ENCODE data around the gene CELF2. TPM values are rescaled to one million over a fixed set of nuclear protein-coding genes. Genes with fewer than 3 reads are reported as not detected.

Gene CELF2
- total RNA-seq, 1 experiment from 2014 or later = not detected

GRCh38 chr10:11158080-11158479, 140.4 kb downstream of the CELF2 start:
- Histone ChIP-seq H3K4me3 (ENCODE audit: low read depth, low read length, poor library complexity, severe bottlenecking) (no peak overlapping the region), H3K27ac (ENCODE audit: low read depth, low read length, poor library complexity, severe bottlenecking) (no peak overlapping the region), H3K4me1 (ENCODE audit: insufficient read depth, low read length, poor library complexity, severe bottlenecking) (no peaks in the 10 kb centered on the region), H3K27me3 (replicated peaks; ENCODE audit: insufficient read depth, low read depth, low read length, poor library complexity) (peaks cover 75% of the 10 kb centered on the region), H3K36me3 (ENCODE audit: insufficient read depth, low read length, poor library complexity, severe bottlenecking) (no peaks in the 10 kb centered on the region), H3K9me3 (ENCODE audit: low read depth, low read length, poor library complexity, severe bottlenecking) (no peaks in the 10 kb centered on the region)
- CTCF ChIA-PET = no interaction called here
- intact Hi-C loops (cut with micrococcal nuclease; ENCODE audit: unreplicated experiment) = no loop called here
- DNase-seq (ENCODE audit: low spot score) = no peak
- POLR2A ChIA-PET (ENCODE audit: low non-redundant PET) = no interaction called here
- TF ChIP-seq CTCF (conservative IDR thresholded peaks at IDR 0.05; ENCODE audit: low read depth, low read length) (no peak), EZH2 (IDR thresholded peaks at IDR 0.05; ENCODE audit: borderline replicate concordance, low read depth, low read length, poor library complexity, severe bottlenecking) (no peak)
- BruUV-seq (replicated peaks) = no TSS peak

GRCh38 chr10:11159543-11160215, 142.0 kb downstream of the CELF2 start:
- TF ChIP-seq EZH2 (IDR thresholded peaks at IDR 0.05; ENCODE audit: borderline replicate concordance, low read depth, low read length, poor library complexity, severe bottlenecking) (no peak), CTCF (conservative IDR thresholded peaks at IDR 0.05; ENCODE audit: low read depth, low read length) (no peak)
- Histone ChIP-seq H3K4me3 (ENCODE audit: low read depth, low read length, poor library complexity, severe bottlenecking) (no peak overlapping the region), H3K27me3 (replicated peaks; ENCODE audit: insufficient read depth, low read depth, low read length, poor library complexity) (peaks cover 75% of the 10 kb centered on the region), H3K4me1 (ENCODE audit: insufficient read depth, low read length, poor library complexity, severe bottlenecking) (no peaks in the 10 kb centered on the region), H3K9me3 (ENCODE audit: low read depth, low read length, poor library complexity, severe bottlenecking) (no peaks in the 10 kb centered on the region), H3K36me3 (ENCODE audit: insufficient read depth, low read length, poor library complexity, severe bottlenecking) (no peaks in the 10 kb centered on the region), H3K27ac (ENCODE audit: low read depth, low read length, poor library complexity, severe bottlenecking) (no peak overlapping the region)
- CTCF ChIA-PET = no interaction called here
- BruUV-seq (replicated peaks) = no TSS peak
- intact Hi-C loops (cut with micrococcal nuclease; ENCODE audit: unreplicated experiment) = no loop called here
- no peak for DNase-seq (ENCODE audit: low spot score)
- POLR2A ChIA-PET (ENCODE audit: low non-redundant PET) = no interaction called here

- BruUV-seq (replicated peaks) = no TSS peak
- Histone ChIP-seq H3K27me3 (replicated peaks; ENCODE audit: insufficient read depth, low read depth, low read length, poor library complexity) (peaks cover 77% of the 10 kb centered on the region), H3K36me3 (ENCODE audit: insufficient read depth, low read length, poor library complexity, severe bottlenecking) (no peaks in the 10 kb centered on the region), H3K9me3 (ENCODE audit: low read depth, low read length, poor library complexity, severe bottlenecking) (no peaks in the 10 kb centered on the region), H3K4me1 (ENCODE audit: insufficient read depth, low read length, poor library complexity, severe bottlenecking) (no peaks in the 10 kb centered on the region), H3K4me3 (ENCODE audit: low read depth, low read length, poor library complexity, severe bottlenecking) (no peak overlapping the region), H3K27ac (ENCODE audit: low read depth, low read length, poor library complexity, severe bottlenecking) (no peak overlapping the region)
- ChIA-PET POLR2A (ENCODE audit: low non-redundant PET) (no interaction called here), CTCF (no interaction called here)
- TF ChIP-seq CTCF (conservative IDR thresholded peaks at IDR 0.05; ENCODE audit: low read depth, low read length) (no peak), EZH2 (IDR thresholded peaks at IDR 0.05; ENCODE audit: borderline replicate concordance, low read depth, low read length, poor library complexity, severe bottlenecking) (no peak)
- no peak for DNase-seq (ENCODE audit: low spot score)
- intact Hi-C loops (cut with micrococcal nuclease; ENCODE audit: unreplicated experiment) = no loop called here
Observed at GRCh38 chr10:11161096-11161495, 143.4 kb downstream of the CELF2 start.
